ENCODE measurements around the gene TOM1L2. TPM values are rescaled to one million over a fixed set of nuclear protein-coding genes. Genes with fewer than 3 reads are reported as not detected.

The TOM1L2 gene
- polyA plus RNA-seq, 1 donor from 2014 or later = 40.9 TPM

DNA sequence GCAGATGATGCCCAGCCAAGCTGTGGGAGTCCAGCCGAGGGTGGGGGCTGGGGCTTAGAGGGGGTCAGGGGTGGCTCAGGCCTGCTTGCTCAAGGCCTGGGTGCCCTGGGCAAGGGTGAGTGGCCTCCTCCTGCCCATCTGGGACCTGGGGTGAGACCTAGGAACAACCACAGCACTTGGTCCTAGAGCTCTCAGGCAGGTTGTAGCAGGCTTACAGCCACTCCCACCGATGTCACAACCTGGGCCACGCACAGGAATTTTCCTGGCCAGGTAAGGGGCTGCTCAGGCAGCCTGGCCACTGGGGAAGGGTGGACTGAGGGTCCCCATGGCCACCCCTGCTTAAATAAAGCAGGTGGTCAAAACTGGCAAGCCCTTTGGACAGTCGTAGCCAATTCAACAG lies 129.1 kb downstream of the TOM1L2 start:
- Histone ChIP-seq H3K27ac (ENCODE audit: low read length) (no peak overlapping the region), H3K4me2 (ENCODE audit: low read length) (no peak overlapping the region), H3K9ac (ENCODE audit: low read length) (no peak overlapping the region), H3K9me2 (ENCODE audit: insufficient read depth, low read length) (no peaks in the 10 kb centered on the region), H3K4me3 (ENCODE audit: low read length) (no peak overlapping the region), H3K27me3 (ENCODE audit: insufficient read depth, low read depth, low read length) (no peaks in the 10 kb centered on the region), H3K9me3 (ENCODE audit: low read length) (no peaks in the 10 kb centered on the region), H4K20me1 (ENCODE audit: insufficient read depth) (no peaks in the 10 kb centered on the region), H3K36me3 (ENCODE audit: insufficient read depth, low read length) (no peaks in the 10 kb centered on the region), H3F3A (ENCODE audit: insufficient read depth, low read length, poor library complexity, severe bottlenecking) (no peaks in the 10 kb centered on the region), H3K79me2 (replicated peaks; ENCODE audit: insufficient read depth, low read length) (no peaks in the 10 kb centered on the region), H2AFZ (ENCODE audit: low read depth, low read length) (no peak overlapping the region)
- no peak for TF ChIP-seq MXI1 (conservative IDR thresholded peaks at IDR 0.05; ENCODE audit: poor library complexity, severe bottlenecking)
- no peak for TF ChIP-seq RAD21 (conservative IDR thresholded peaks at IDR 0.05)
- TF ChIP-seq TAF1 (IDR thresholded peaks at IDR 0.05; ENCODE audit: low read depth) = no peak
- TF ChIP-seq, protein P1, sequence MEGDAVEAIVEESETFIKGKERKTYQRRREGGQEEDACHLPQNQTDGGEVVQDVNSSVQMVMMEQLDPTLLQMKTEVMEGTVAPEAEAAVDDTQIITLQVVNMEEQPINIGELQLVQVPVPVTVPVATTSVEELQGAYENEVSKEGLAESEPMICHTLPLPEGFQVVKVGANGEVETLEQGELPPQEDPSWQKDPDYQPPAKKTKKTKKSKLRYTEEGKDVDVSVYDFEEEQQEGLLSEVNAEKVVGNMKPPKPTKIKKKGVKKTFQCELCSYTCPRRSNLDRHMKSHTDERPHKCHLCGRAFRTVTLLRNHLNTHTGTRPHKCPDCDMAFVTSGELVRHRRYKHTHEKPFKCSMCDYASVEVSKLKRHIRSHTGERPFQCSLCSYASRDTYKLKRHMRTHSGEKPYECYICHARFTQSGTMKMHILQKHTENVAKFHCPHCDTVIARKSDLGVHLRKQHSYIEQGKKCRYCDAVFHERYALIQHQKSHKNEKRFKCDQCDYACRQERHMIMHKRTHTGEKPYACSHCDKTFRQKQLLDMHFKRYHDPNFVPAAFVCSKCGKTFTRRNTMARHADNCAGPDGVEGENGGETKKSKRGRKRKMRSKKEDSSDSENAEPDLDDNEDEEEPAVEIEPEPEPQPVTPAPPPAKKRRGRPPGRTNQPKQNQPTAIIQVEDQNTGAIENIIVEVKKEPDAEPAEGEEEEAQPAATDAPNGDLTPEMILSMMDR (IDR thresholded peaks at IDR 0.05; ENCODE audit: poor library complexity, severe bottlenecking) = no peak

DNA sequence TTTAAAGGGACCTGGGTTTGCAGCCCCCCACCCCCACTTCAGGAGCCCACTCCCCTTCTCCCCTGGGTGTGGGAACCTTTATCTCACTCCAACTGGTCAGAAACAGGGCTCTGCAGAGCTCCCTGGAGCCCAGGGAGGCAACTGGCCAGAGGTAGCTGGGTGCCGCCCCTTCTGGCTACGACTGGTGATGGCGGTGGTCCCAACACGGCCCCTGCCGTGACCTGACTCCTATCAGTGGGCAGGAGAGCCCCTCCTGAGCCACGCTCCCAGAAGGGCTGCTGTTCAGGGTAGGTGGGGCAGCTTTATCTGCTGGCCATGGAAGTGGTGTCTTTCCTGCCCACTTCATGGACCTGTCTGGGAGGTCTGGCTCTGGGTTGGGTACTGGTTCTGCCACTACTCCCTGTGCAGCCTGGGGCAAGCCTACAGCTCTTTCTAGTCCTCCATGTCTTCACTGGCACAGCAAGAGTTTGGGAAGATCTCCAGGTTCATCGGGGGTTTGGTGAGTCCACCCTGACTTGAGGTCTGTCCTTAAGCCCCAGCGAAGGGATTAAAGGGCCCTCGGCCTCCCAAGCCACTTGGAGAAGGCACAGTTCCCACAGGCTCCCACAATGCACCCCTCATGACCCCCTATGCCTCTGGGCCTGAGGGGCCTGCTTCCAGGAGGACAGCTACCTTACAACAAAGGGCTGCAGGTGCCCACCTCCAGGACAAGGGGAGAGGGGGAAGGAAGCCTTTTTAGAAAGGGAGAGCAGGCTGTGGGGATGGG lies 129.9 kb downstream of the TOM1L2 start:
- H3K4me2 ChIP-seq (ENCODE audit: low read length) = no peak overlapping the region
- no peak overlapping the region for H3K27ac ChIP-seq (ENCODE audit: low read length)
- no peak overlapping the region for H3K4me3 ChIP-seq (ENCODE audit: low read length)
- H3K9me2 ChIP-seq (ENCODE audit: insufficient read depth, low read length) = no peaks in the 10 kb centered on the region
- no peaks in the 10 kb centered on the region for H3K9me3 ChIP-seq (ENCODE audit: low read length)
- TF ChIP-seq POLR2AphosphoS5 (IDR thresholded peaks at IDR 0.05) = no peak
- TF ChIP-seq, protein P2, sequence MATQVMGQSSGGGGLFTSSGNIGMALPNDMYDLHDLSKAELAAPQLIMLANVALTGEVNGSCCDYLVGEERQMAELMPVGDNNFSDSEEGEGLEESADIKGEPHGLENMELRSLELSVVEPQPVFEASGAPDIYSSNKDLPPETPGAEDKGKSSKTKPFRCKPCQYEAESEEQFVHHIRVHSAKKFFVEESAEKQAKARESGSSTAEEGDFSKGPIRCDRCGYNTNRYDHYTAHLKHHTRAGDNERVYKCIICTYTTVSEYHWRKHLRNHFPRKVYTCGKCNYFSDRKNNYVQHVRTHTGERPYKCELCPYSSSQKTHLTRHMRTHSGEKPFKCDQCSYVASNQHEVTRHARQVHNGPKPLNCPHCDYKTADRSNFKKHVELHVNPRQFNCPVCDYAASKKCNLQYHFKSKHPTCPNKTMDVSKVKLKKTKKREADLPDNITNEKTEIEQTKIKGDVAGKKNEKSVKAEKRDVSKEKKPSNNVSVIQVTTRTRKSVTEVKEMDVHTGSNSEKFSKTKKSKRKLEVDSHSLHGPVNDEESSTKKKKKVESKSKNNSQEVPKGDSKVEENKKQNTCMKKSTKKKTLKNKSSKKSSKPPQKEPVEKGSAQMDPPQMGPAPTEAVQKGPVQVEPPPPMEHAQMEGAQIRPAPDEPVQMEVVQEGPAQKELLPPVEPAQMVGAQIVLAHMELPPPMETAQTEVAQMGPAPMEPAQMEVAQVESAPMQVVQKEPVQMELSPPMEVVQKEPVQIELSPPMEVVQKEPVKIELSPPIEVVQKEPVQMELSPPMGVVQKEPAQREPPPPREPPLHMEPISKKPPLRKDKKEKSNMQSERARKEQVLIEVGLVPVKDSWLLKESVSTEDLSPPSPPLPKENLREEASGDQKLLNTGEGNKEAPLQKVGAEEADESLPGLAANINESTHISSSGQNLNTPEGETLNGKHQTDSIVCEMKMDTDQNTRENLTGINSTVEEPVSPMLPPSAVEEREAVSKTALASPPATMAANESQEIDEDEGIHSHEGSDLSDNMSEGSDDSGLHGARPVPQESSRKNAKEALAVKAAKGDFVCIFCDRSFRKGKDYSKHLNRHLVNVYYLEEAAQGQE (IDR thresholded peaks at IDR 0.05; ENCODE audit: borderline replicate concordance) = no peak
- no peak for TF ChIP-seq EZH2 (IDR thresholded peaks at IDR 0.05; ENCODE audit: borderline replicate concordance, insufficient read depth, low read length, poor library complexity, severe bottlenecking)
- no peak for TF ChIP-seq TAF1 (IDR thresholded peaks at IDR 0.05; ENCODE audit: low read depth)
- H3F3A ChIP-seq (ENCODE audit: insufficient read depth, low read length, poor library complexity, severe bottlenecking) = no peaks in the 10 kb centered on the region
- H3K27me3 ChIP-seq (ENCODE audit: insufficient read depth, low read depth, low read length) = no peaks in the 10 kb centered on the region
- no peaks in the 10 kb centered on the region for H4K20me1 ChIP-seq (ENCODE audit: insufficient read depth)
- no peak overlapping the region for H3K9ac ChIP-seq (ENCODE audit: low read length)
- no peak overlapping the region for H2AFZ ChIP-seq (ENCODE audit: low read depth, low read length)
- H3K36me3 ChIP-seq (ENCODE audit: insufficient read depth, low read length) = no peaks in the 10 kb centered on the region
- H3K79me2 ChIP-seq (replicated peaks; ENCODE audit: insufficient read depth, low read length) = no peaks in the 10 kb centered on the region

DNA sequence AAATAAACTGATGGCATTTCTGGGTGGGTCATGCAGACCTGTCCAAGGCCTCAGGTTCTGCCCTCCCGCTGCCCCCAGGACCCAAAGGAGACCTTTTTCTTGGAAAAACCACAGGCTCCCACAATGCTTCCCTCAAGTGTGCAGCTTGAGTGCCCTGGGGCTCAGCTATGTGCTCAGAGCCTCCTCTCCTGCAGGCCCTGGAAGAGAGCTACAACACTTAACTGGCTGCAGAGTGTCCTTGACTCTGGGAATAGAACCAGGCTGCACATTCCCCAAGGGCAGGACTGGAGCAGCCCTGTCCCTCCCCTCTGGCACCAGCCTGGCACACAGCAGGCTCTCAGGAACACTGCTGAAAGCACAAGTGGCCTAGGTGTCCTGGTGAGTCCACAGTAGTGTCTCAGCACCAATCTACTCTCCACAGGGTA lies 130.6 kb downstream of the TOM1L2 start:
- H3K9me2 ChIP-seq (ENCODE audit: insufficient read depth, low read length) = no peaks in the 10 kb centered on the region
- H3K9me3 ChIP-seq (ENCODE audit: low read length) = no peaks in the 10 kb centered on the region
- no peaks in the 10 kb centered on the region for H3K36me3 ChIP-seq (ENCODE audit: insufficient read depth, low read length)
- H3K27me3 ChIP-seq (ENCODE audit: insufficient read depth, low read depth, low read length) = no peaks in the 10 kb centered on the region
- TF ChIP-seq EZH2 (IDR thresholded peaks at IDR 0.05; ENCODE audit: borderline replicate concordance, insufficient read depth, low read length, poor library complexity, severe bottlenecking) (no peak), MXI1 (conservative IDR thresholded peaks at IDR 0.05; ENCODE audit: poor library complexity, severe bottlenecking) (no peak), TAF1 (IDR thresholded peaks at IDR 0.05; ENCODE audit: low read depth) (no peak), EP300 (conservative IDR thresholded peaks at IDR 0.05; ENCODE audit: poor library complexity, severe bottlenecking) (no peak), SMC3 (conservative IDR thresholded peaks at IDR 0.05; ENCODE audit: poor library complexity) (no peak), POLR2AphosphoS5 (IDR thresholded peaks at IDR 0.05) (no peak), RAD21 (conservative IDR thresholded peaks at IDR 0.05) (no peak)
- TF ChIP-seq, protein P1 (IDR thresholded peaks at IDR 0.05; ENCODE audit: poor library complexity, severe bottlenecking) = no peak
- TF ChIP-seq, protein P2 (IDR thresholded peaks at IDR 0.05; ENCODE audit: borderline replicate concordance) = no peak
- H3K4me3 ChIP-seq (ENCODE audit: low read length) = no peak overlapping the region
- no peaks in the 10 kb centered on the region for H4K20me1 ChIP-seq (ENCODE audit: insufficient read depth)
- H3K4me2 ChIP-seq (ENCODE audit: low read length) = no peak overlapping the region
- no peak overlapping the region for H3K27ac ChIP-seq (ENCODE audit: low read length)
- H3K9ac ChIP-seq (ENCODE audit: low read length) = no peak overlapping the region
- no peak overlapping the region for H2AFZ ChIP-seq (ENCODE audit: low read depth, low read length)
- H3K79me2 ChIP-seq (replicated peaks; ENCODE audit: insufficient read depth, low read length) = no peaks in the 10 kb centered on the region
- H3F3A ChIP-seq (ENCODE audit: insufficient read depth, low read length, poor library complexity, severe bottlenecking) = no peaks in the 10 kb centered on the region

Measured in neural cell (in vitro differentiated cells).